GM21737 (cell line): Measurements from ENCODE around the gene THSD4.

Experiments used
- ATAC-seq: cut with Tn5 transposase; IDR thresholded peaks from one replicate; pipeline ENCODE4 v1.9.1; 2021; ENCODE audit warnings: mild to moderate bottlenecking, moderate library complexity; ENCODE audit not compliant: unreplicated experiment

The THSD4 gene

DNA sequence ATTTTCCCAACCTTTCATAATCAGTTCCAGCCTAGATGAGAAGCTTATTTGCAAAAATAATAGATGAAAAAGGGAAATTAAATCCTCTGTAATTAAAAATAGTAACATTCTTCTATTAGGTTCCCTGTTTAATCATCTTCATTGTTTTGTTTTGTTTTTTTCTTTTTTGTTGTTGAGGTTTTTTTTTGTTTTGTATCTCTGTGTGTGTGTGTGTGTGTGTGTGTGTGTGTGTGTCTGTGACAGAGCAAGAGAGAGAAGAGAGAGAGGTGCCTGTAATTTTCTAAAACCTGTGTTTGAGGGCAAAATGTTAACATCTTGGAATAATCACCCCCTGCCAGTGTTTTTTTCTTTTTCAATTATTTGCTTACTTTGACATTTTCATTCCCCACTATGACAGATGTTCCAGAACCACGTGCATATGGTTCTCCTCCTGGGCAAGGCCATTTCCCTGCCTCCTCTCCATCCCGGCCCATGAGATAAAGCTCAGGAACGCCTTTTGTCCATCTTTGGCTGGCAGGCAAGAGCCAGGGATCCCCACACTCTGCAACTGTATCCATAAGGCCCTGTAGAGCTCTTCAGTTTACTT lies 573.3 kb downstream of the THSD4 start:
- ATAC-seq, result no peak

- ATAC-seq, result no peak
These were observed 575.8 kb downstream of the THSD4 start for GRCh38 chr15:71691081-71691457.

DNA sequence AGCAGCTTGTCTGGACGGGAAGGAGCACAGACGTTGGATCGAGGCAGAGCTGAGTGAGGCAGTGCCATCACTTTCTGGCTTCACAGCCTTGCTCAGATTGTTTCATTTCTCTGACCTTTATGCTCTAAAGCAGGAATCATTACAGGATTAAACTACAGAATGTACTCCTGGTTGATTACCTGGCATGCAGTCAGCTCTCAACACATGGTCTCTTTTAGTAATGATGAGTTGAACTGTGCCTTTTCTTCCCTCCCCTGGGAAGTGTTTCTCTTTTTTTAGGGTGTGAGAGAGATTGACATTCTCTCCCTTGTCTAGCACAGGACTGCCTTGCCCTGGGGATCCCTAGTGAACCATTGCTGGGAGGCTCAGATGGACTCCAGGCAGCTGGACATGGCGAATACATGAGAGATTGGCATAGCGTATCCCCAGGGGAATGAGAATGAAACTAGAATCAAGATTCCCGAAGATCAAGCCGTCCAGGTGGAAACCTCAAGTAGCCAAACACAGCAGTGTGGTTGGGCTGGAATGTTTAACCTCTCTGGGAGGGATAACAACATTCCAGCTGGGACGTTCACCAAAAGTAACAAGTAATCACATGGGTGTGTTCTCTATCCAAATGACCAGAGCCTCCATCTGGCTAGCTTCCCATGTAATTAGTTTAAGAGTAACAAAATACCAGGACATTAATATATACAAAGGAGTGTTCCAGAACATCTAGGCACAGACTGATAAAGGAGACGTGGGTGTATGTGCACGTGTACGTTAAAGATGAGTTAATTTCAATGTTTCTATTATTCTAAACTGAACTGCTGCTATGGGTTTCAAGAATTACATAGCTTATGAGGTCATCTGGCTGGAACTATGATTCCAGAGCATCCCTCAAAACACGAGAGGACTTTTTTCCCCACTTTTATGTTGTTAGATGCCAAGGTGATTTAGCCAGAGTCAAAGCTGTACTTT lies 576.5 kb downstream of the THSD4 start:
- ATAC-seq, result no peak

DNA sequence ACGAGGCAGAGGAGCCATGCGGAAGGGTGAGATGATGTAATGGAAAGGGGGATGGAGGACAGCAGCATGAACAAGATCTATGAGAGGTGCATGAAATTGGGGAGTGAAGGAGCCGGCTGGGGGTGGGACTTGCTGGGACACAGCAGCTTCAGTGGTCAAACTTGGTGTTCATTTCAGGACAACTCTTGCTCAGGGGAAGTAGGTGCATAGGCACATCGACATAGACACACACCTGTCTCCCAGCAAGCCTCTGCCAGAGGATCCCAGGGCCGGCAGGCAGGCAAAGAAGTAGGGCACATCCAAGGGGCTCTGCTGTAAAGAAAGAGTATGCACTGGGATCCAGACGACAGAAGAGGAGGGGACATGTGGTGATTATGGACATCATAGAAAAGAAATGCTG lies 582.0 kb downstream of the THSD4 start:
- ATAC-seq, result no peak

DNA sequence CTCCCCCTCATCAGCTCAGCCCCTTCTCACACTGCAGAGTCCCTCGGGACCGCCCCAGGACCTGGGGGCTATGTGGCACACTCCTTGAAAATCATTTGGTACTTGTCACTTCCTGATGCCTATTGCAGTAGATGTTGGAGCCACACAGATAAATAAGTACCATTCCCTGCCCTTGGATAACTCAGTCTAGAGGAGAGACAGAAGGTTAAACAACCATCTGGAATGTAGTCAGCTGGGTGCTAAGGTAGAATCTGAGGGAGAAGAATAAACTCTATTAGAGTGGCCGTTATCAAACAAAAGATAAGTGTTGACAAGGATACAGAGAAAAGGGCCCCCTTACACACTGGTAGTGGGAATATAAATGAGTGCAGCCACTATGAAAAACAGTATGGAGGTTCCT lies 582.8 kb downstream of the THSD4 start:
- ATAC-seq, result no peak

GRCh38 chr15:71698742-71699141 lies 583.5 kb downstream of the THSD4 start:
- no peak for ATAC-seq

DNA sequence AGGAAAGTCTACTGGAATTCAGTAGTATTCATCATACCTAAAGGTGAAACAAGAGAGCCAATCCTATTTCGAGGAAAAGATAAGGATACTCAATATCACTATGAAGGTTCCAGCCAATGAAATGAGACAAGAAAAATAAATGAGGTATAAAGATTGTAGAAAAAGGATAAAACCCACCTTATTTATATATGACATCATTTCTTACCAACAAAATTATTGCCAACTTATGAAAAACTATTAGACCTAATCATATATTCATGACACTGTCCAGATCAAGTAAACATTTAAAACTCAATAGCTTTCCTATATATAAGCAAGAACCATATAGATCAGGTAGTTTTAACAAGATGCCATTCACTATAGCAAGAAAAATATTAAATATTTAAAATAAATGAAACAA lies 584.7 kb downstream of the THSD4 start:
- no peak for ATAC-seq

GRCh38 chr15:71701808-71702207 lies 586.5 kb downstream of the THSD4 start:
- no peak for ATAC-seq

- ATAC-seq, result no peak
These were observed 587.2 kb downstream of the THSD4 start for GRCh38 chr15:71702496-71702895.

DNA sequence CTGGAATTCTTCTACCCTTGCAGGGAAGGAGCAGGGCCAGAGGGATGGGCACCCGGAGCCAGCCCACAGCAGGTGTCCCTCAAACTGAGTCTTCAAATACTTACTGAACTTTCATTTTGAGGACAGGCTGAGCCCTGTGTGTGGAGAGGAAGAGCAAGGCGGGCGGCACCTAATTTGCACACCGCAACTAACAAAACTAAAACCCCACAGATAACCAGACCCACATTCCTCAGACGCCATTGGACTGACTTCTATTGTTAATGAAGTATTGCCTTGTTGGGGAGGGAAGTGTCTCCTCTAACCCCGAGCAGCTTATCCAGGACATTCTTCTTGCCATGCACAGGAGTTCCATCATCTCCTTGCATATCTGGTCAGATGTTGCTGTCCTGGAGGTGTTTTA lies 589.9 kb downstream of the THSD4 start:
- ATAC-seq, result no peak

DNA sequence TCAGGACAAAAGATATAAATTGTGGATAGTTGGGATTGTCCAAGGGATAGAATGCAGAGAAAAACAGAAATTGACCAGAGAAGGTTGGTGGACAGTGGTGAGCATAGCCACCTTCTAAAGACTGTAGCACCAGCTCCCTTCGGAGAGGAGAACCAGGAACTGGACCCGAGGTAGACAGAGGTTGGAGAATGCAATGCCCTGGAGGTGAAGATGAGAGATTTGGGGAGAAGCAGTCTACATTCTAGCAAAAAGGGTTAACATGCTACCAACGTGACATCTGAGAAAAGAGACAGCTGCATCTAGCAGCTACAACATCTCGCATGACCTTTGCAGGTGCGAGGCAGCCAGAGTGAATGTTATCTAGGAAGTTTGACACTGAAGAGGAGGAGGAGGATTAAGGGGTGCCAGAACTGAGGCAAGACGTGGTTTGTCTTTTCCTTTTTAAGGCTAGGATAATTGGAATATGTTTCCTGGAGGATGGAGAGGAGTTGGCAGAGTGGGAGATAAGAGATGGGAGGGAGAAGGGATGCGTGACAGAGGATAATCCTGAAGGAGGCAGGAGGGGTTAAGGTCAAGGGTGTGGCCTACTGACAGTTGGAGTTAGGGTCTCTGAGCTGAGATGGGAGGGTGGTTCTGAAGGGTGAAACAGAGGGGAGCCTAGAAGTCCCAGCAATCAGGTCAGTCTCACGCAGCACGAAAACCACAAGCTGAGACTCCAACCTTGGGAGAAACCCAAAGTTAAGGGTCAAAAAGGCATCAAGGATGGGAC lies 591.4 kb downstream of the THSD4 start:
- no peak for ATAC-seq

DNA sequence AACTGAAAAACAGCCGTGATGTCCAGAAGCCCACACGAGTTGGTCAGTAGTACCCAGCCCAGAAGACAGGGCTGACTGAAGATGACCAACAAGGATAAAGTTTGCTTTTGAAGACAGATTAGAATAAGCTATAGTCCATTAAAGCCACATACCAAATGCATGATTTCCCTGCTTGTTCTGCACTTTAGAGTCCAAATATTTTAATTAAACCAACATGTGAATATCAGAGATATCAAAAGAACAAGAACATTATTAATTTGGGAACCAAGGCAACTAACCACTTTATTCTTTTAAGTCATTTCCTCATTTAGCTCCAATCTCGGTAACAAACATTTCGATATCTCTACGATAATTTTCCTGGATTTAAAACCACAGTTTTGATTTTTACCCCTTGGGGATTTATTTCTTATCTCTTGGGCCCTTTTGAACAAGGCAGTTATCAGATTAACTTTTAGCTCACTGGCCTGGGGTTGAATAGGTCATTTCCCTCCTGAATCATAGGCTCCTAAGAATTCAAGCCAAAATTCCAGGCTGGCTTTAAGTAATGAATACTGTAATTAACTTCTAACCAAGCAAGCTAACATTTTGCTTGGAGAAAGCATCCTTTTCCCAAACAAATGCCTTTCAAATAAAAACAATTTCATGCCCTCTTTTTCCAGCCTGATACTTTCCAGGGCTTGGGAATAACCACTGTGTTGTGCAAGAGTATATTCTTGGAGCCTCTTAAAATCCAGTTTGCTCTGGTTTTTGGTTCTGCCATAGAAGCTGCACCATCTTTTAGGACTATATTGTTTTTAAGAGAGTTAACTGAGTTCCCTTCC lies 592.2 kb downstream of the THSD4 start:
- no peak for ATAC-seq

GRCh38 chr15:71708051-71708429 lies 592.8 kb downstream of the THSD4 start:
- ATAC-seq, result no peak

GRCh38 chr15:71708741-71709140 lies 593.5 kb downstream of the THSD4 start:
- ATAC-seq, result no peak

DNA sequence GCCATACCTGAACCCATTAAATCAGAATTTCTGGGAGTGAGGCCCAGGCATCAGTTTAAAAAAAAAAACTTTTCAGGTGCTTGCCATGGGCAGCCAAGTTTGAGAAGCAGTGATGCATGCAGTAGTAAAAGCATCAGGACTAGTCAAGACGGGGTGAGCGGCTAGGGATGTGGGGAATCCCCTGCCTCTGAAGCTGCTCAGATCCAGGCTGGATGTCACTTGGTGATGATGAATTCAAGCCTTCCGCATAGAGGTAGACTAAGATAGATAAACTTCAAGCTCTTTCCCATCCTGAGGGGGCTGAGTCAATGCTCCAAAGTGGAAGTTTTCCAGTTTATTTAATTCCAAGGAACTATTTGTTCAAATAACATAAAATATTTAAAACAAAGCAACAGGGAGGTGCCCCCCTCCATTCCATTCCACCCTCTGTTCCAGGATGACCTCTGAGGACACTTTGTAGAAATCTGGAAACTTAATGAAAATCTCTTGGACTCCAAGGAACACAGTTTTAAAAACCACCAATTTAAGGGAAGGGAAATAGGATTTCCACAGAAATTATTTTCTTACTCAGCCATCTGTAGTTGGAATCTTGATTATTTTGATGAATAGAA lies 594.6 kb downstream of the THSD4 start:
- ATAC-seq, result no peak

DNA sequence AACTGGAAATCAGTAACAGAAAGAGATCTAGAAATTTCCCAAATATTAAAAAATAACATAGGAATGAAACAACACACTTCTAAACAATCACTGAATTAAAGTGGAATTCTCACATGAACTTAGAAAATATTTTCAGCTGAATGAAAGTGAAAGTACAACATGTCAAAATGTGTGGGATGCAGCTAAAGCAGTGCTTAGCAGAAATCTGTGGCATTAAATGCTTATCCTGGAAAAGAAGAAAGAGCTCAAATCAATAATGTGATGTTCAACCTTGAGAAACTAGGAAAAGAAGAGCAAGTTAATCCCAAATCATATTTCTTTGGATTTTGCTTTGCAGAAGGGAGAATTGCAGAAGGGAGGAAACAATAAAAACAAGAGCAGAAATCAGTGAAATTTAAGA lies 596.9 kb downstream of the THSD4 start:
- no peak for ATAC-seq

DNA sequence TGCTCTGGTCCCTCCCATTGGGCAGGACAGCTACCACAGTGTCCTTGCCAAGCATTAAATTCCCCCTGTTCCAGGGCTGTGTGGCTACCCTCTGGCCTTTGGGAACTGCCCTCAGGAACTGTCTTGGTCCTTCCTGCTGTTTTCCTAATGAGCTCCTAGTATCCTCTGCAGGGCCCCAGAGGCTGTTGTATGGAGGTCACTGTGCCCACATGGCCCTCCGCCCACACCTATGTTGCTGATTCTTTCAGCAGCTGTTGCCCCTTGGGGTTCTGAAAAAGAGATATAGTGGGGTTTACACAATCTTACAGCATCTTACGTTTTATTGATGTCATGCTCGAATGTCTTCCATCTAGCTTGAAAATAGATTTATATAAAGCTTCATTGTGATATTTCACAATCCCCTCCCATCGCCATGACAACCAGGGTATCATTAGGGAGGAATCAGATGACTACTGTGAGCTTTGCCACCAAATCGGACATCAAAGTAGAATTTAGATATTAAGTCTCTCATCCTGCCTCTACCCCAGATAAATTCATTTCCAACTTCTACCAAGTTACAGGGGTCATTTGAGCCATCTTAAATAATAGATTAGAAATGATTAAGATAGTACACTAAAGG lies 598.0 kb downstream of the THSD4 start:
- ATAC-seq, result no peak

DNA sequence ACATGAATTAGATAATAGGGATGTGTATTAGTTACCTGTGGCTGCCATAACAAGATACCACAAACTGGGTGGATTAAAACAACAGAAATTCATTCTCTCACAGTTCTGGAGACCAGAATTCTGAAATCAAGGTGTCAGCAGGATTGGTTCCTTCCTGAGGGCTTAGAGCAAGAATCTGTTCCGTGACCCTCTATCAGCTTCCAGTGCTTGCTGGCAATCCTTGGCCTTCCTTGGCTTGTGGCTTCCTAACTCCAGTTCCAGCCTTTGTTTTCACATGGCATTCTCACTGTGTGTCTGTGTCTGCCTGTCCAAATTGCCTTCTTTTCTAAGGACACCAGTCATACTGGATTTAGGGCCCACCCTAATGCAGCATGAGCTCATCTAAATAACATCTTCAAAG lies 600.6 kb downstream of the THSD4 start:
- no peak for ATAC-seq

DNA sequence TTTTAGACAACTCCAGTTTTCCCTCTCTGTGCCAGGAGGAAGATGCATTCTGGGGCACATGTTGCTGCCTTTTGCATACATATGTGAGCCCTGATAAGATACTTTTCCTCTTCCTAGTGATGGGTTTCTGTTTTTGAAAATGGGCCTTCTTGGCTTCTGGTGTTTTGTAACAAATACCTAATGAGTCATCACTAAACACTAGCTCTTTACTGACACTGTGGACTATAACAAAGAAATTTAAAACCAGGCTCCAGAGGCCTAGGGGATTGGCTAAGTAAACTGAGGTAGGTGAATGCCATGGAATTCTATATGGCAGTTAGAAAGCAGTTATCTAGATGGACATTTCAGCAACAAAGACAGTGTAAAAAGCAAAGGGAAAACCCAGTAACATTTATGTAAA lies 601.7 kb downstream of the THSD4 start:
- no peak for ATAC-seq
